GM21737 (cell line): ENCODE data around the gene SEMA3G.

ENCODE experiments used
- ATAC-seq: cut with Tn5 transposase; IDR thresholded peaks from one replicate; pipeline ENCODE4 v1.9.1; 2021; ENCODE audit warnings: mild to moderate bottlenecking, moderate library complexity; ENCODE audit not compliant: unreplicated experiment

Gene SEMA3G

DNA sequence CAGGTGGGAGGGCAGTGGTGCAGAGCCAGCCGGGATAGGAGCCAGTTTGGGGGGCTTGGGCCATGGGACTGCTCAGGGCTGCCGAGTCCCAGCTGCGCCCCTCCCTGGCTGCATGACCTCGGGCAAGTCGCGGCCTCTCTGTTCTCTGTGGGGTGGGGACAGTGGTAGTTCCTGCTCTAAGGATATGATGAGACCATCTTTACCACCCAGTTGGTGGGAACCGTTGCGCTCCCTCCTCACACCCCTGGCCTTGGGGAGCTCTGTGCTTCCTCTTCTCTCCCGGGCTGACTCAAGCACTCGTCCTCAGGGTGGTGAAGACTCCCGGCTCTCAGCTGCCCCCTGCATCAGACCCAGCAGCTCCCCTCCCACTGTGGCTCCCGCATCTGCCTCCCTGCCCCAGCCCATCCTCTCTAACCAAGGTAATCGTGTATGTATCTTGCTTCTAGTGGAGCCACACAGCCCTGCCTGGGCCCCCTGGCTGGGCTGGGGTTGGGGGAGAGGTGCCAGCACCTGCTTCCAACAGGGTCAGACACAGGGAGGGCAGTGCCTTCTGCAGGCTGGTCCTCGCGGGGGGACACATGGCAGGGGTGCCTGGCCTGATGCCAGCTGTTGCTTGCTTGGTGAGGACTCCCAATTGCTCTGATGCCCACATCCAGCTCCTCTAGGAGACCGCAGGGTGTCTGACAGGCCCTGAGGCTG is 35.1 kb upstream of the SEMA3G start:
- ATAC-seq, result no peak

- ATAC-seq, result no peak
These were observed 34.4 kb upstream of the SEMA3G start for GRCh38 chr3:52479037-52479876.

GRCh38 chr3:52477796-52478095 is 32.8 kb upstream of the SEMA3G start:
- ATAC-seq, result no peak

DNA sequence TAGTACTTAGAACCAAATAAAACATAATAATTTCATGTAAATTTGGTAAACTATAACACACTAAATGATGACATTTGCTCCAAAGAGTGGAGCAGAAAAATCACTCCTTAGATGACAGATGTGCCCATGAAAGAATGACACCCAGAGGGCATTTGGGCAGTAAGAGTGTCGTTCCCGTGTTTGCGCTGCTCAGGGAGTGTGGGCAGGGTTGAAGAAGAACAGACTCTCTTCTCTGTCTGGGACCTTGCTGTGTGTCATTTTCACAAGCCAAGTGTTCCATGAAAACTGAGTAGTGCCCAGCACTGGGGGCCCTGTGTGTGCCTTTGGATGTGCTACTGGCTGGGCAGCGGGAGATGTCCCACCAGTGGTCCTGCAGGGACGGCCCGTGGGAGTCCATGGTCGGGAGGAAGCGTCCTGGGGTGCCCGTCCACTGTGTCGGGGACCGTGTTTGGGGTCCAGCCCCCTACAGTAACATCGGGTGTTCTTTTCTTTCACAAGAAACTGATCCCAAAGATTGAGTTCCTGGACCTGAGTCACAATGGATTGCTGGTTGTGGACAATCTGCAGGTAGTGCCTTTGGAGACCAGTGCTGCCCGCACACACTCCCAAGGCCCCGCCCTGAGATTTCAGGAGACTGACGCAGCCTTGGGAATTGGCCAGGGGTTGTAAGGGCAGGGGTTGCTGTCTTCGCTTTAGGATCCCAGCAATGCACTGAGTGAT is 32.3 kb upstream of the SEMA3G start:
- no peak for ATAC-seq

DNA sequence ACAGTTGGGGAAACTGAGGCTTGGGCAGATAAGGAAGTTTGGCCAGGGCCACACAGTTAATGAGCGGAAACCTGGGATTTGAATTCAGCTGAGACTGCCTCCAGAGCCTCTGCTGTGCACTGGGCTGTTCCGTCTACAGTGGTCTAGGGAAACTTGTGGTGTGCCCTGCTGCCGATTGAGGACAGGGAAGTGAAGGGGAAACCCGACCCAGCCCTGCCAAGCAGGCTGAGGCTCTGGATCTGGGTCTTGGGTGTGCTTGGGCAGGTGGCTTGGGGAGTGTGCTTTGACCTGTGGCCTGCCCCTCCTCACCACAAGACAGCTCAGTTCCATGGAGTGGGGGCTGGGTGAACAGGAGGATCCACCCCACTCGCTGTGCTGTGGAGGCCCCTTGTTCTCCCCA is 28.1 kb upstream of the SEMA3G start:
- ATAC-seq, result no peak

DNA sequence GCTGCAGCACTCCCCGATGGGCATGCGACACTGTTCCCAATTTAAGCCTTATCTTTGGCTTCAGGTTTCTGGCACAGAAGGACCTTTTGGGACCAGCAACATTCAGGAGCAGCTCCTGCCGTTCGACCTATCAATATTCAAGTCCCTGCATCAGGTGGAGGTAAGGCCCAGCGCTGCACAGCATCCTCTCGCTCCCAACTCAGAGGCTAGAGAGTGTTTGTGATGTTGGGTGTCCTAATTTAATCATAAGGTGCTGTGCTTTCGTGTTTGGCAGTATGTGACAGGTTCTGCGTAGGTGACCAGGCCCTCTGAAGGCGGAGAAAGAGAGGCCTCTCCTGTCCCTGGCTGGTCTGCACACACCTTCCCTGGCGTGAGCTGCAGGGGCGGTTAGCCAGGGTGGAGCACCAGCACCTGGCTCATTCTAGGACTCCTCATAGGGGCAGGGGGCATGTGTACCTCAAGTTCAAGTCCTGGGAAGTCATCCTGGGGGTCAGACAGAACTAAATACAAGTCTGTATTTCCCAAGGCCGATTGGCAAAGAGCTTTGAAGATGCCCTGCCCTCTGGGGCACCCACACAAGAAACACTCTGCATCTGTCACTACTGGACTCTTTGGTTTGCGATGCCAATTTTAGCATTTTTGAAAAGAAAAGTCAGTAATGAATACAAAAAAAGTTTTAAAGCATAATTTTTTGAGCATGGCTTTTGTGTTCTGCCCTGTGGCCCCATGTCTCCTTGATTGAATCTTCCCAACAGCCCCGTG is 27.5 kb upstream of the SEMA3G start:
- ATAC-seq, result no peak

GRCh38 chr3:52471371-52472238 is 26.7 kb upstream of the SEMA3G start:
- no peak for ATAC-seq

DNA sequence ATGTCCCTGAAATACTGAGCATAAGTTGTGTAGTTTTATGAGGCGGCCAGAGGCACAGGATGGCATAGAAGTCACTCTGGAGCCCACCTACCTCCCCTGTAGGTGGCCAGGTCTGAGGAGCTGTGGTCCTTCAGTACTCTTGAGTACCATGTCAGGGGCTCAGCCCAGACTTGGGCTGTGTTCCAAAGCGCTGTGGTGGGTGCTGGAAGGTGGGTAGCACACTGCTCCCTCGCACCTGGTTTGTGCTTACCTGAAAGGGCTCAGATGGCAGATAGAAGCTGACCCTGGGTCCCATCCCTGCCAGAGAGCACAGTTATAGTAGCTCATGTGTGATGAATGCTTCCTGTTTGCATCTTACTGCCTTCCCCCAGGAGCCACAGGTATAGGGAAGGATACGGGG is 26.0 kb upstream of the SEMA3G start:
- no peak for ATAC-seq

DNA sequence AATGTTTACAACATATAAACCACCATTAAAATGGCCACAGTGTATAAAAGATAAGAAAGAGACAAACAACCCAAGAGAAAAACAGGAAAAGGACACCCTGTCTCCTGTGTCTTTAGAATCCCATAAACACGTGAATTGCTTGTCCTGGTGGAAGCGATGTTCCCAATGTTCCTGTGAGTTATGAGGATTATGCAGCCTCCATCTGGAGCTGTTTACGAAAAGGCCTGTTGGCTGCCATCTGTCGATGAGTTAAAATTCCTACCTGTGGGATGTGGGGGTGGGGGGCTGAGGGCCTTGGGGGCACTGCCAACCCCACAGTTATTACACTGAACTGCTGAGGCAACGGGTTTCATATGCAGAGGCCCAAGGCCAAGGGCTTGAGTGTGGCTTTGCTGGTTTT is 24.1 kb upstream of the SEMA3G start:
- no peak for ATAC-seq

GRCh38 chr3:52468336-52468735 is 23.4 kb upstream of the SEMA3G start:
- no peak for ATAC-seq

- no peak for ATAC-seq
These were observed 18.5 kb upstream of the SEMA3G start for GRCh38 chr3:52463416-52463815.

DNA sequence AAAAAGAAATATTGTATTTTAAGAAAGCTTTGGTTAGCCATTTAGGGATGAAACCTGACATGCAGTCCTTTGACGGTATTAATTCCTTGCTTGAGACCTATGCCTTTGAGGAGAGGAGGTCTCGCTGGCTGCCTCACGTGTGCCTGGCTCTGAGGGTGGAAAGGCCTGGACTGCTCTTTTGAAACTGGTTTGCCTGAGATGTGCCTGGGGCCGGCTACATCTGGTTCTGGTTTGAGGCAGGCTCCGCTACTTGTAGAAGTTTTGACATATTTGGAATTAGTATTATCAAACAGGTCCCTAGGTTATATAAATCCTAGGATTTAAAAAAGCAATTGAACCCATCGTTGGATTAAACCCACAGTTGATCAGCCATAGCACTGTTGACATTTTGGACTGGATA is 17.0 kb upstream of the SEMA3G start:
- ATAC-seq, result no peak

GRCh38 chr3:52458770-52459545 is 14.1 kb upstream of the SEMA3G start:
- ATAC-seq, result no peak

- ATAC-seq, result no peak
These were observed 13.3 kb upstream of the SEMA3G start for GRCh38 chr3:52458031-52458760.

DNA sequence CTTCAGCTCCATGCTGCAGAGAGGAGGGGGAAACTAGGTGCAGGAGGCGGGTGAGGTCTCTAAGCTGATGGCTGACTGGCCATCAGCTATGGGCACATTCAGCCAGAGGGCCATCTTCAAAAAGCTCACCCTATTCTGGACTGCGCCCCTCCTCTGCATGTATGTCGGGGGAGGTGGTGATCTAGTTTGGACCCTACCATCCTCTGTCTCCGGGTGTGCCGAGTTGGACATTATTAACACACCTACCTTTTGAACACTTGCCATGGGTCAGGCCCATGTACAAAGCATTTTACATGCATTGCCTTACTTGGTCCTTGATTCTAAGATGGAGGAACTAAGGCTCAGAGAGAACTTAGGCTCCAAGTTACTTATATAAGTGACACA is 11.9 kb upstream of the SEMA3G start:
- no peak for ATAC-seq

DNA sequence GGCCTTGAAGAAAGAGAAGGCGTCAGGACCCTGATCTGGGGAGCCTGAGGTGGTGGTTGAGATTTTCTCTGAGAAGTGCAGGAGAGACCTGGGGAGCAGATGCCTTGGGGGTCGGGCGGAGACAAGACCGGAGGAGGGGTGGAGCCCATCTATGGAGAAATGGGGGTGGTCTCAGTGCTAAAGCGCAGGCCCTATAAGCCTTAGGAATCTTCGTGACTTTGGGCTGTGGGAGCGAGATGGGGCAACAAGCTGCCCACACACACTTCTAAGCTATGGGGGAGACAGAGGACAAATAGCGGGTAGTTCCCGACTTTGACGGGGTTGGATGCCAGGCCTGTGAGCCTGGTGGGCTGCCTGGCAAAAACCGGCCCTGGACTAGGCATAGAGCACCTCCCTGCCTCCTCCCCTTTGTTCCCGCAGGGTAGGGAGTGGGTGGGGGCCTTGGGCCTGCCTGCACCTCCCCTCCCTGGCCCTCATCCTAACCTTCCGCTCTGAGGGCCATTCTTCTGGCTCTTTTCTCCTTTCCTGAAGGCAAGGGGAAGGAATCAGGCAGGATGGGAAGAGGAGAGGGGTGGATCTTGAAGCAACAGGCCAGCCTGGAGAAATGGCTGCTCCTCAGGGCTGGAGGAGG is 11.4 kb upstream of the SEMA3G start:
- no peak for ATAC-seq

GRCh38 chr3:52455283-52456168 is 10.6 kb upstream of the SEMA3G start, which contains the start of gene NISCH:
Gene NISCH, plus strand, starts transcription at chr3:52455604. Its CDS starts 38 bp downstream, at chr3:52455642.
- ATAC-seq, result peak; percentile 75
